Cerebellar cortex (tissue), 1 donor: Measurements from ENCODE around the gene GRHPR.
"Not testable (repeated sequence)": the region's sequence is repeated elsewhere in the genome, so short reads cannot be mapped to it uniquely, and the experiment has no call there.

ENCODE experiments used
- DNase-seq: peaks from one replicate; pipeline ENCODE4 v3.0.0-alpha.2; 2015; ENCODE audit warnings: low spot score

The GRHPR gene

GRCh38 chr9:37422289-37423104 is at the start of gene GRHPR:
TSS of gene GRHPR (plus strand) at chr9:37422696. CDS start at chr9:37422751, 55 bp downstream.
- peak; percentile 90 for DNase-seq

DNA sequence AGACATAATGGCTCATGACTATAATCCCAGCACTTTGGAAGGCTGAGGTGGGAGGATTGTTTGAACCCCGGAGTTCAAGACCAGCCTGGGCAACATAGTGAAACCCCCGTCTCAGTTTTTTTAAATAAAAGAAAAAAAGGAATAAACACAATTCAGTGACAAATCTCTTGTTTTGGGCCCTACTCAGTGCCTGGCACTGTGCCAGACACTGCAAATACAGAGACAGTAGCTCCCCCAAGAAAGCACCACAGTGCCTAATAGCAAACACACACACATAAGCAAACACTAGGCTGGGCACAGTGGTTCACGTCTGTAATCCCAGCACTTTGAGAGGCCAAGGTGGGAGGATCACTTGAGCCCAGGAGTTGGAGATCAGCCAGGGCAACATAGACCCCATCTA is 49.7 kb upstream of the GRHPR start:
- no peak for DNase-seq

GRCh38 chr9:37373621-37374020 is 48.9 kb upstream of the GRHPR start:
- DNase-seq, result no peak

GRCh38 chr9:37374892-37375291 is 47.6 kb upstream of the GRHPR start:
- DNase-seq, result no peak

DNA sequence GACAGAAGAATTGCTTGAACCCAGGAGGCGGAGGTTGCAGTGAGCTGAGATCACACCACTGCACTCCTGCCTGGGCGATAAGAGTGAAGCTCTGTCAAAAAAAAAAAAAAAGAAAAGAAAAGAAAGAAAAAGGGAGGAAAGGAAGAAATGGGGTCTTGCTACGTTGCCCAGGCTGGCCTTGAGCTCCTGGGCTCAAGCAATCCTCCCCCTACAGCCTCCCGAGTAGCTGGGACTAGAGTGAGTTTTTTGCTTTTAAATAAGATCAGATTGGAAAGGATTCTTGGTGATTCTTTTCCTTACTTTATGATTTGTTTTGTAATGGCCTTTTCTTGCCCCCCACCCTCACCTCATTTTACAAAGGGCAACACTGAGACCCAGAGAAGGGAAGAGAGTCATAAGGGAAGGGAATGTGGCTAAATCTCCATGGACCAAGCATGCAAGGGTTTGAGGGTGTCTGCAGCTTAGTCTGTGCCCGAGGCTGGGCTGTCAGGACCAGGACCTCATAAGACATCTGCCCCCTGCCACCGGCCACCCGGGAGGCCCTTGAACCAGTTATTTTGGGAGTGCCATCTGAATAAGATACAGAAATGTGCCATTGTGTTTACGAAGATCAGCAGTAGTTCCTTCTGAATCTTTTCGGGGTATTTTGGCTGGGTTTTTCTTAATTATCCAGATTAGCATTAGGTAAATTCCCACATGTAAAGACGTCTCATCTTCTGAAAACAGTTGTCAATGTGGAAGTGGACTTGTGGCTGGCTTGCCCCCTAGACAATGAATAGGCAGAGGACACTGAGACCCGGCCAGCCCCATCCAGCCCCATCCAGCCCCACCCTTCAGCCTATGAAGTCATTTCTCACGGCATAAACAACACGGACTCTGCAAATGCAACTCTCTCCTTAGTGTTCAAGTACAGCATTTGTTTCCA is 44.5 kb upstream of the GRHPR start:
- DNase-seq, result no peak

DNA sequence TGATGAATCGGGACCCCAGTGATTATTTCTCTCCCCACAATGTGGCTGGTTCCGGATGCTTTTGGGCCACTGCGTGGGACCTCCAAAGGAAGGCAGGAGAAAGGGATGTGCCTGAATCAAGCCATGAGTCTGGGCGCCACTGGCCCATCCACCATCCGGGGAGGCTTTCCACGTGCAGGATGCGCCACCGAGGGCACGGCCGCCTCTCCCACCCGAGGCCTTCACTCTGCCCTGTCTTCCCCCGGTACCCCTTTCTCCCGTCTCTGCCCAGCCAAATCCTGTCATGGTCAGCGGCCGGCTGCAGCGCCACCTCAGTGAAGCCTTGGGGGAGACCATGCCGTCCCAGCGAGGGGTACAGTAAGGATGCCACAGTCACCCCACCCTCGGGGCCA is 43.9 kb upstream of the GRHPR start:
- no peak for DNase-seq

- DNase-seq, result no peak
Measured at GRCh38 chr9:37379835-37380234, 42.7 kb upstream of the GRHPR start.

DNA sequence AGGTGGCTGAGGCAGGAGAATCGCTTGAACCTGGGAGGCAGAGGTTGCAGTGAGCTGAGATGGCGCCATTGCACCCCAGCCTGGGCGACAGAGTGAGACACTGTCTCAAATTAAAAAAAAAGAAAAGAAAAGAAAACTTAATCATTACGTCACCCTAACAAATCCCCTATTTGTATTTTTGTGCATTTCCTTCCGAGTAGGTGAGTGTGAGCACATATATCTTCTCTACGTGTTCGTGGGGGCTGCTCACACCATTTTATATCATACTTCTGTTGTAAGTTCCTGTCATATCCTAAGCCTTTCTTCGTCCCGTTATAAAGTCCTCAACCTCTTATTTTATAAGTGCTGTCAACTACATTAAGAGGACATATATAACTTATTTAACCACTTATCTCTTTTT is 41.9 kb upstream of the GRHPR start:
- DNase-seq, result no peak

DNA sequence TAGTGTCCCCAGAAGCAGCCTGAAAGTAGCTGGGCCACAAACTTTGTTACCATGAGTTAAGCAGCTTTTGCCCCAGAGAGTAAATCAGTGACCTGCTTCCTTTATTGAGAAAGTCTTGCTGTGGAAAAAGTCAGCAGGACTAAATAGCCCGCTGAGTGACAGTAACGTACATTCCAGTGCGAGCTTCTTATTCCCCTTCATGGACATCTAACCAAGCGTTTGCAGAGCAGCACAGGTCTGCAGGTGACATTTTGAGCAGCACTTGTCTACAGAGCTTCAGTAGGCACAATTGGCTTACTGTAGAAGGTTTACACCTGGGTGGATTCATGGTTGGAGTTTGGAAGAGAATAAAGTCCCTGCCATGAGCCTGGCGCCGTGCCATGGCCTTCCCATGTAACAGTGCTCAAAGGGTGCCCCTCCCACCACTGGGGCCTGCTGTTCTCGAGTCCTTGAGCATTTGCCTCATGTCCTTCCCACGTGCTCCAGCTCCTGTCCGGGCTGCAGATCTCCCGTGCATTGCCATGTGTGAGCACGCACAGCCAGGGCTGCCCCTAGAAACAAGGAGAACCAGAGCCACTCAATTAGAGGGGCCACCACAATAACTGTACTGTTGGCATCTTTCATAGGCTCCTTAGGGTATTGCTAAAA is 41.3 kb upstream of the GRHPR start:
- DNase-seq, result no peak

DNA sequence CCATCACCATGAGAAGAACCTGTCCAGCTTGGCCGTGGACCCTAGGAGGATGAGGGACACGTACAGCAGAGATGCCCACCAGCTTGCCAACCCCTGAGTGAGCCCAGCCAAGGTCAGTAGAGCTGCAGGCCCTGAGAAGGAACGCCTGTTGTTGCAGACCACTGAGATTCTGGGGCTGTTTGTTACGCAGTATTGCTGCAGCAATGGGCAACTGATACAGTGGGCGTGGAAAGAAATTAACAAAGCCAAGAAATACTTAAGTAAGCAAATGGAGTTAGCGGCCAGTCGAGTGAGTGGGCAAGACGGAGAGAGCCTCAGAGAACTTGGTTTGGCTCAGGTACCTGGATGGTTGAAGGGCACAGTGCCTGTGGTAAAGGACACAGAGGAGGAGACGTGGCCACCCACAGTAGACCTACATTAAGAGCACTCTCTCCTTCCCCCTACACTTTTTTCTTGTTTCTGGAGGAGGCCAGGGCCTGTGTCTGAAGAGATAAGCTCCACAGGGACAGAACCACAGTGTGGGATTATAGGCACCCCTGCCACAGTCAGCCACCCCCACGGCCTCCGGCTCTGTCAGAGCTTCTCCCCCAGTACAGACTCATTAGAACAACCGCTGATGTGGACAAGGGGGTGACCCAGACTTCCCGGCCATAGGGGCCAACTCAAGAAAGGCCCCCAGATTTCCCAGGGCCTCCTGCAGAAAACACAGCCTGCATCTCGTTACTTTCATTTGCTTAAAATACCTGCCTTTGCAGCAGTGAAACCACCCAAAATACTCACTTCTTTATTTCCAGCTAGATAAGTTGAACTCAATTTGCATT is 40.1 kb upstream of the GRHPR start:
- no peak for DNase-seq

DNA sequence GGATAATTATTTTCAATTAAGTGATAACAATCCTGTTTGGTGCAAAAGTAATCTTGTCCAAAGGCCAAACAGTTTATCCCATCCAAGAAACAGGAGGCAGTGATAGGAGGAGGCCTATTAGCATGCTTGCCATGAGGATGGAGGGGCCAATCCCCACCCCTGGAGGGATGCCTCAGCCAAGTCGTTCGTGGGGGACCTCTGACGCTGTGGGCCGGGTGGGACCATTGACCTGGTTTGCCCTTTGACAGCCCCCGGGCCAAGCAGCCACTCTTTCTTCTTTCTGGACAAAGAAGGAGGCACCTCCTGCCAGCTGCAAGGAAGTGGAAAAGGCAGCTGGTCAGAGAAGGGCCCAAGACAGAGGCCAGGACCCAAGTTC is 39.5 kb upstream of the GRHPR start:
- no peak for DNase-seq

GRCh38 chr9:37383393-37383792 is 39.1 kb upstream of the GRHPR start:
- DNase-seq, result no peak

- DNase-seq, result no peak
Measured at GRCh38 chr9:37383876-37384746, 38.4 kb upstream of the GRHPR start.

GRCh38 chr9:37385286-37385685 is 37.2 kb upstream of the GRHPR start:
- DNase-seq, result no peak

DNA sequence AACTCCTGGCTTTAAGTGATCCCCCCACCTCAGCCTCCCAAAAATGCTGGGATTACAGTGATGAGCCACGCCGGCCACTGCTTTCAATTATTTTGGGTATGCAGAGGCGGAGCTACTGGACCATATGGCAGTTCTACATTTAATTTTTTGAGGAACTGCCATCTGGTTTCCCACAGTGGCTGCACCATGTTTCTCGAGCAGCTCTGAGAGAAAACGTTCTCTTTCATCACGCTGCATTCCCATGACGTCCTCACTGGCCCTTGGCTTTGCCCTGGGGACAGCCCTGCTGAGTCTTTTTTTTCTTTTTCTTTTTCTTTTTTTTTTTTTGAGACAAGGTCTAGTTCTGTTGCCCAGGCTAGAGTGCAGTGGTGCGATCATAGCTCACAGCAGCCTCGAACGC is 35.5 kb upstream of the GRHPR start:
- DNase-seq, result no peak

- DNase-seq, result peak; percentile 30
Measured at GRCh38 chr9:37390759-37391158, 31.7 kb upstream of the GRHPR start.

DNA sequence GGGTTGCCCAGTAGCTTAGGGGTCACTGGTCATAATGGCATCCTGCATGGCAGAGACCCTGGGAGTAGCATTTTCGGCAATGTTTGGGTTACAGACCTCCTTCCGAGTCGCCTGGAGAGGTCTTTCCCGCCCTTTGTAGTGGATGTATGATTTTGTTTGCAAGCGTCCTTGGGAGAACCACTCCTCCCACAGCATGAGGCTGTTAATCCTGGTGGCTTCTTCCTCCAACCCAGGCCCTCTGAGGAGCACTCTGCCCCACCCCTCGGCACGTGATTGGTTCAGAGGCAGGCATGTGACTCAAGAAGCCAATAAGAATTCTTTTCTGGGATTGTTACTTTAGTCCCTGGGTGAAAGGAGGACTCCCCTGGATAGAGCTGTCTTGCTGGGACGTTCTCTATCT is 30.2 kb upstream of the GRHPR start:
- no peak for DNase-seq

- DNase-seq, result no peak
Measured at GRCh38 chr9:37395229-37395628, 27.3 kb upstream of the GRHPR start.

GRCh38 chr9:37395663-37396062 is 26.8 kb upstream of the GRHPR start:
- DNase-seq, result no peak

DNA sequence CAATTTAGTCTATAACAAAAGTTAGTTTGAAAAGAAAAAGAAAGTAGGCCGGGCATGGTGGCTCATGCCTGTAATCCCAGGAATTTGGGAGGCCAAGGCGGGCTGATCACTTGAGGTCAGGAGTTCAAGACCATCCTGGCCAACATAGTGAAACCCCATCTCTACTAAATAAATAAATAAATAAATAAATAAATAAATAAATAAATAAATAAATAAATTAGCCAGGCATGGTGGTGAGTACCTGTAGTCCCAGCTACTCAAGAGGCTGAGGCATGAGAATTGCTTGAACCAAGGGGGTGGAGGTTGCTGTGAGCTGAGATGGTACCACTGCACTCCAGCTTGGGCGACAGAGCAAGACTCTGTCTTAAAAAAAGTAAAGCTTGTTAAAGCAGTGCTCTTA is 24.5 kb upstream of the GRHPR start:
- not testable (repeated sequence) for DNase-seq
